ENCODE measurements around the gene GLRX5.
"Not testable (repeated sequence)": the region's sequence is repeated elsewhere in the genome, so short reads cannot be mapped to it uniquely, and the experiment has no call there.

Gene GLRX5

DNA sequence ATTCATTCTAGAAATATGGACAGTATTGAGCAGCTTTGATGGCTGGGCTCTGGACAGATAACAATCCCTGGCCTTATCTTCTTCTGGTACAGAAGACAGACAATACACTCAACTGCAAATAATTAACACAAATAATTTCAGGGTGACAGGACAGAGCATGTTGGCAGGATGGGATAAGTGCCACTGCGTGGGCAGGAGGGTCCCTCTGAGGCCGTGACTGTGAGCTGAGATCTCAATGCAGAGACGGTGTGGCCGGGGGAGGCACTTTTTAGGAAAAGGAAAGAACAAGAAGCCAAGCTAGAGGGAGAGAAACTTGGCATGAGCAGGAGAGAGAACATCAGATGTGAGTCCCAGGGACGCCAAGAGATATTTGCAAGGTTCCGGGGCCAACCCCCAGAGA, 26.5 kb upstream of the GLRX5 start:
- peak overlapping the region; percentile 46; the same call in 1 of the 2 replicates for H3K27ac ChIP-seq (ENCODE audit: low read length)
- H3K27me3 ChIP-seq (replicated peaks; ENCODE audit: insufficient read depth, low read length): no peaks in the 10 kb centered on the region
- no peaks in the 10 kb centered on the region for H3K9me3 ChIP-seq (replicated peaks; ENCODE audit: insufficient read depth, low read length)
- no peak for DNase-seq
- H3K4me3 ChIP-seq (ENCODE audit: low read length): no peak overlapping the region
- peaks cover 76% of the 10 kb centered on the region for H3K4me1 ChIP-seq (ENCODE audit: low read length)
- TF ChIP-seq EZH2phosphoT487 (IDR thresholded peaks at IDR 0.05; ENCODE audit: low read length) (no peak), EZH2 (optimal IDR thresholded peaks at IDR 0.05; ENCODE audit: low read depth, low read length) (no peak)
- TF ChIP-seq, protein P1, sequence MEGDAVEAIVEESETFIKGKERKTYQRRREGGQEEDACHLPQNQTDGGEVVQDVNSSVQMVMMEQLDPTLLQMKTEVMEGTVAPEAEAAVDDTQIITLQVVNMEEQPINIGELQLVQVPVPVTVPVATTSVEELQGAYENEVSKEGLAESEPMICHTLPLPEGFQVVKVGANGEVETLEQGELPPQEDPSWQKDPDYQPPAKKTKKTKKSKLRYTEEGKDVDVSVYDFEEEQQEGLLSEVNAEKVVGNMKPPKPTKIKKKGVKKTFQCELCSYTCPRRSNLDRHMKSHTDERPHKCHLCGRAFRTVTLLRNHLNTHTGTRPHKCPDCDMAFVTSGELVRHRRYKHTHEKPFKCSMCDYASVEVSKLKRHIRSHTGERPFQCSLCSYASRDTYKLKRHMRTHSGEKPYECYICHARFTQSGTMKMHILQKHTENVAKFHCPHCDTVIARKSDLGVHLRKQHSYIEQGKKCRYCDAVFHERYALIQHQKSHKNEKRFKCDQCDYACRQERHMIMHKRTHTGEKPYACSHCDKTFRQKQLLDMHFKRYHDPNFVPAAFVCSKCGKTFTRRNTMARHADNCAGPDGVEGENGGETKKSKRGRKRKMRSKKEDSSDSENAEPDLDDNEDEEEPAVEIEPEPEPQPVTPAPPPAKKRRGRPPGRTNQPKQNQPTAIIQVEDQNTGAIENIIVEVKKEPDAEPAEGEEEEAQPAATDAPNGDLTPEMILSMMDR (IDR thresholded peaks at IDR 0.05; ENCODE audit: low read length): no peak
- H3K9me2 ChIP-seq (replicated peaks; ENCODE audit: insufficient read depth, low read length): no peaks in the 10 kb centered on the region
- H3K79me2 ChIP-seq (ENCODE audit: low read length): peaks cover 83% of the 10 kb centered on the region
- no peak overlapping the region for H3K9ac ChIP-seq (ENCODE audit: low read length)
- H4K20me1 ChIP-seq (ENCODE audit: insufficient read depth, low read length): no peaks in the 10 kb centered on the region
- H3K36me3 ChIP-seq (replicated peaks; ENCODE audit: insufficient read depth, low read length): no peaks in the 10 kb centered on the region
- no peak overlapping the region for H2AFZ ChIP-seq (ENCODE audit: low read length)
- H3K4me2 ChIP-seq (ENCODE audit: low read depth, low read length): no peak overlapping the region
- peaks cover 34% of the 10 kb centered on the region for H3F3A ChIP-seq (ENCODE audit: insufficient read depth, low read length)

DNA sequence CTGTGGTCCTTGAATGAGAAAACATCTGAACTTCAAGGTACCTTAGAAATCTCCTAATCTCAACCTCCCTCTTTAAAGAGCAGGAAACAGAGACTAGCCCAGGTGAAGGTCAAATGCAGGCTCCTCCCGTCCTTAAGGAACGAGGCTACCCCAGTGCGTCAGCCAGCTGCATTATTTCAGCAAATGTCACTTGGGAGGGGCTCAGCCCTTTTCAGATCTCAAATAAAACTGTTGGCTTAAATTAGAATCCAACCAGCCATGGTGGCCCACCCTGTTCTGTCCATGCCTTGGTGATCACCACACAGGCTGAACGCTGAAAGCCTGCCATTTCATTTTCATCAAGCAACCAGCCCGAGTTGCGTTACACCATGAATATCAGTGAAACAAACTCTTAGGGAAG, 25.4 kb upstream of the GLRX5 start:
- Histone ChIP-seq H3K9me2 (replicated peaks; ENCODE audit: insufficient read depth, low read length) (no peaks in the 10 kb centered on the region), H3K9me3 (replicated peaks; ENCODE audit: insufficient read depth, low read length) (no peaks in the 10 kb centered on the region), H3F3A (ENCODE audit: insufficient read depth, low read length) (peaks cover 25% of the 10 kb centered on the region), H3K4me1 (ENCODE audit: low read length) (peaks cover 75% of the 10 kb centered on the region), H3K4me2 (ENCODE audit: low read depth, low read length) (peak overlapping the region; percentile 43; the same call in 1 of the 2 replicates), H3K36me3 (replicated peaks; ENCODE audit: insufficient read depth, low read length) (no peaks in the 10 kb centered on the region), H3K79me2 (ENCODE audit: low read length) (peaks cover 92% of the 10 kb centered on the region), H3K27me3 (replicated peaks; ENCODE audit: insufficient read depth, low read length) (no peaks in the 10 kb centered on the region), H3K4me3 (ENCODE audit: low read length) (no peak overlapping the region), H4K20me1 (ENCODE audit: insufficient read depth, low read length) (no peaks in the 10 kb centered on the region), H3K9ac (ENCODE audit: low read length) (no peak overlapping the region), H3K27ac (ENCODE audit: low read length) (peak overlapping the region; percentile 70; the same call in 1 of the 2 replicates), H2AFZ (ENCODE audit: low read length) (no peak overlapping the region)
- TF ChIP-seq EZH2 (optimal IDR thresholded peaks at IDR 0.05; ENCODE audit: low read depth, low read length) (no peak), EZH2phosphoT487 (IDR thresholded peaks at IDR 0.05; ENCODE audit: low read length) (no peak)
- TF ChIP-seq, protein P1 (IDR thresholded peaks at IDR 0.05; ENCODE audit: low read length): no peak
- no peak for DNase-seq

DNA sequence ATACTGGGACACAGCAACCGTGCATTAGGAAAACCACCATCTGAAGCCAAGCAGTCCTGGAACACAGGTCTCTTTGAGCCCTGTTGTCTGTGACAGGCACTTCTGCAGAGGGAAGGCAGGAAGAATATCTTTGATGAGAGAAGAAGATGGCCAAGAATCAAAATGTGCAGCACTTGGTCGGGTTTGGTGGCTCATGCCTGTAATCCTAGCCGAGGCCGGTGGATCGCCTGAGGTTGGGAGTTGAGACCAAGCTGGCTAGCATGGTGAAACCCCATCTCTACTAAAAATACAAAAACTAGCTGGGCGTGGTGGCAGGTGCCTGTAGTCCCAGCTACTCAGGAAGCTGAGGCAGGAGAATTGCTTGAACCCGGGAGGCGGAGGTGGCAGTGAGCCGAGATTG, 24.5 kb upstream of the GLRX5 start:
- Histone ChIP-seq H3F3A (ENCODE audit: insufficient read depth, low read length) (peaks cover 24% of the 10 kb centered on the region; the same call in 1 of the 2 replicates), H3K9ac (ENCODE audit: low read length) (peak overlapping the region; percentile 14; the same call in 1 of the 2 replicates), H3K79me2 (ENCODE audit: low read length) (peaks cover 92% of the 10 kb centered on the region), H3K27ac (ENCODE audit: low read length) (peak overlapping the region; percentile 70; the same call in 1 of the 2 replicates), H3K4me1 (ENCODE audit: low read length) (peaks cover 69% of the 10 kb centered on the region), H3K4me2 (ENCODE audit: low read depth, low read length) (peak overlapping the region; percentile 77; the same call in 1 of the 2 replicates)
- not testable (repeated sequence) for H3K27me3 ChIP-seq (replicated peaks; ENCODE audit: insufficient read depth, low read length); H2AFZ ChIP-seq (ENCODE audit: low read length); H3K36me3 ChIP-seq (replicated peaks; ENCODE audit: insufficient read depth, low read length); H3K4me3 ChIP-seq (ENCODE audit: low read length); H3K9me3 ChIP-seq (replicated peaks; ENCODE audit: insufficient read depth, low read length); H4K20me1 ChIP-seq (ENCODE audit: insufficient read depth, low read length); H3K9me2 ChIP-seq (replicated peaks; ENCODE audit: insufficient read depth, low read length); DNase-seq

DNA sequence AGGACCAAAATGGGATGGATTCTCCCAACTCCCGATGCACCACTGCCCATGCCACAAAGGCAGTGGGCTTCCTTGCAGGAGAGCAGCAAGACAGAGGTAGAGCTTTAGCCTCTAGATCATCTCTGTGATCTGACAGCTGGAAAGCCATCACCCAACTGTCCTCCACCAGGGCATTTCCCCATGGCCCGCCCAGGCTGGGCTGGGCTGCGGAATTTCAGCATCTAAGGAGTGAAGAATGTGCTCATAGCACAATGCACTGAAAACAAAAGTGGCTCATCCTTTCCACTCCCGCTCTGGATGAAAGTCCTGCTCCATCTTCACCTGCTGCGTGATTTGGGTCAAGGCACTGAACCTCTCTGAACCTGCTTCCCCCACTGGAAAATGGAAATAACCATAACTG, 24.0 kb upstream of the GLRX5 start:
- TF ChIP-seq EZH2 (optimal IDR thresholded peaks at IDR 0.05; ENCODE audit: low read depth, low read length) (no peak), EZH2phosphoT487 (IDR thresholded peaks at IDR 0.05; ENCODE audit: low read length) (no peak)
- TF ChIP-seq, protein P1 (IDR thresholded peaks at IDR 0.05; ENCODE audit: low read length): no peak
- Histone ChIP-seq H3K9me3 (replicated peaks; ENCODE audit: insufficient read depth, low read length) (no peaks in the 10 kb centered on the region), H3K79me2 (ENCODE audit: low read length) (peaks cover 93% of the 10 kb centered on the region), H2AFZ (ENCODE audit: low read length) (no peak overlapping the region), H3K27ac (ENCODE audit: low read length) (peak overlapping the region; percentile 70), H3F3A (ENCODE audit: insufficient read depth, low read length) (peaks cover 26% of the 10 kb centered on the region), H3K36me3 (replicated peaks; ENCODE audit: insufficient read depth, low read length) (no peaks in the 10 kb centered on the region), H3K4me3 (ENCODE audit: low read length) (no peak overlapping the region; the same call in 1 of the 2 replicates), H3K9ac (ENCODE audit: low read length) (peak overlapping the region; percentile 18; the same call in 1 of the 2 replicates), H3K4me2 (ENCODE audit: low read depth, low read length) (peak overlapping the region; percentile 77), H4K20me1 (ENCODE audit: insufficient read depth, low read length) (no peaks in the 10 kb centered on the region), H3K9me2 (replicated peaks; ENCODE audit: insufficient read depth, low read length) (no peaks in the 10 kb centered on the region), H3K27me3 (replicated peaks; ENCODE audit: insufficient read depth, low read length) (no peaks in the 10 kb centered on the region), H3K4me1 (ENCODE audit: low read length) (peaks cover 65% of the 10 kb centered on the region)
- DNase-seq: no peak

Data from MM.1S (cell line).